ENCODE data around the gene DPP10.

DNA sequence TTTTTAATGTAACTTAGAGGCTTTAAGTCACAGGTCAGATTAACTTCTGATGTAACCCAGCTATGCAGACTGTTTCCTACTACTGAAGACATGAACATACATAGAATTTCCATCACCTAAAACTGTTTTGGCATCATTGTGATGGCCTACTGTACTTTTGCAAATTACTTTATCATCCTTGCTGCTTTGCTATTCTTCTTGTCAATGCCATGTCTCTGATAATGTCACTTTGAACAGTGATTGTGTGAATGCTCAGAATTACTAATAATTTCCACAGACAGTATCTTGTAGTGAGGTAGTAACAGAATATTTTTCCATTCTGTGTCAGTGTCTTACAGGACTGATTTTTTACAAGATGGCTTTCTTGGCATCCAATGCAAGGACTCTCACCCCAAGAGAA is 663.5 kb downstream of the DPP10 start:
- TF ChIP-seq EZH2 (IDR thresholded peaks at IDR 0.05; ENCODE audit: borderline replicate concordance, control insufficient read depth, low read depth, low read length) (no peak), CREB1 (IDR thresholded peaks at IDR 0.05; ENCODE audit: low read depth) (no peak), ZSCAN29 (IDR thresholded peaks at IDR 0.05) (no peak), NFXL1 (IDR thresholded peaks at IDR 0.05; ENCODE audit: borderline replicate concordance) (no peak), POLR2AphosphoS5 (IDR thresholded peaks at IDR 0.05; ENCODE audit: low read length) (no peak)
- TF ChIP-seq, protein P1, sequence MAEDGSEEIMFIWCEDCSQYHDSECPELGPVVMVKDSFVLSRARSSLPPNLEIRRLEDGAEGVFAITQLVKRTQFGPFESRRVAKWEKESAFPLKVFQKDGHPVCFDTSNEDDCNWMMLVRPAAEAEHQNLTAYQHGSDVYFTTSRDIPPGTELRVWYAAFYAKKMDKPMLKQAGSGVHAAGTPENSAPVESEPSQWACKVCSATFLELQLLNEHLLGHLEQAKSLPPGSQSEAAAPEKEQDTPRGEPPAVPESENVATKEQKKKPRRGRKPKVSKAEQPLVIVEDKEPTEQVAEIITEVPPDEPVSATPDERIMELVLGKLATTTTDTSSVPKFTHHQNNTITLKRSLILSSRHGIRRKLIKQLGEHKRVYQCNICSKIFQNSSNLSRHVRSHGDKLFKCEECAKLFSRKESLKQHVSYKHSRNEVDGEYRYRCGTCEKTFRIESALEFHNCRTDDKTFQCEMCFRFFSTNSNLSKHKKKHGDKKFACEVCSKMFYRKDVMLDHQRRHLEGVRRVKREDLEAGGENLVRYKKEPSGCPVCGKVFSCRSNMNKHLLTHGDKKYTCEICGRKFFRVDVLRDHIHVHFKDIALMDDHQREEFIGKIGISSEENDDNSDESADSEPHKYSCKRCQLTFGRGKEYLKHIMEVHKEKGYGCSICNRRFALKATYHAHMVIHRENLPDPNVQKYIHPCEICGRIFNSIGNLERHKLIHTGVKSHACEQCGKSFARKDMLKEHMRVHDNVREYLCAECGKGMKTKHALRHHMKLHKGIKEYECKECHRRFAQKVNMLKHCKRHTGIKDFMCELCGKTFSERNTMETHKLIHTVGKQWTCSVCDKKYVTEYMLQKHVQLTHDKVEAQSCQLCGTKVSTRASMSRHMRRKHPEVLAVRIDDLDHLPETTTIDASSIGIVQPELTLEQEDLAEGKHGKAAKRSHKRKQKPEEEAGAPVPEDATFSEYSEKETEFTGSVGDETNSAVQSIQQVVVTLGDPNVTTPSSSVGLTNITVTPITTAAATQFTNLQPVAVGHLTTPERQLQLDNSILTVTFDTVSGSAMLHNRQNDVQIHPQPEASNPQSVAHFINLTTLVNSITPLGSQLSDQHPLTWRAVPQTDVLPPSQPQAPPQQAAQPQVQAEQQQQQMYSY (CRISPR knock-in tag; IDR thresholded peaks at IDR 0.05) = no peak
- TF ChIP-seq, protein P2, sequence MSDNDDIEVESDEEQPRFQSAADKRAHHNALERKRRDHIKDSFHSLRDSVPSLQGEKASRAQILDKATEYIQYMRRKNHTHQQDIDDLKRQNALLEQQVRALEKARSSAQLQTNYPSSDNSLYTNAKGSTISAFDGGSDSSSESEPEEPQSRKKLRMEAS (IDR thresholded peaks at IDR 0.05; ENCODE audit: low read depth, low read length) = no peak
- TF ChIP-seq, protein P3, sequence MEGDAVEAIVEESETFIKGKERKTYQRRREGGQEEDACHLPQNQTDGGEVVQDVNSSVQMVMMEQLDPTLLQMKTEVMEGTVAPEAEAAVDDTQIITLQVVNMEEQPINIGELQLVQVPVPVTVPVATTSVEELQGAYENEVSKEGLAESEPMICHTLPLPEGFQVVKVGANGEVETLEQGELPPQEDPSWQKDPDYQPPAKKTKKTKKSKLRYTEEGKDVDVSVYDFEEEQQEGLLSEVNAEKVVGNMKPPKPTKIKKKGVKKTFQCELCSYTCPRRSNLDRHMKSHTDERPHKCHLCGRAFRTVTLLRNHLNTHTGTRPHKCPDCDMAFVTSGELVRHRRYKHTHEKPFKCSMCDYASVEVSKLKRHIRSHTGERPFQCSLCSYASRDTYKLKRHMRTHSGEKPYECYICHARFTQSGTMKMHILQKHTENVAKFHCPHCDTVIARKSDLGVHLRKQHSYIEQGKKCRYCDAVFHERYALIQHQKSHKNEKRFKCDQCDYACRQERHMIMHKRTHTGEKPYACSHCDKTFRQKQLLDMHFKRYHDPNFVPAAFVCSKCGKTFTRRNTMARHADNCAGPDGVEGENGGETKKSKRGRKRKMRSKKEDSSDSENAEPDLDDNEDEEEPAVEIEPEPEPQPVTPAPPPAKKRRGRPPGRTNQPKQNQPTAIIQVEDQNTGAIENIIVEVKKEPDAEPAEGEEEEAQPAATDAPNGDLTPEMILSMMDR (IDR thresholded peaks at IDR 0.05 in 2 of 3, conservative IDR thresholded peaks at IDR 0.05 in 1 of 3; ENCODE audit: control insufficient read depth in 2 of 3, extremely low read depth in 1 of 3, insufficient read depth in 1 of 3, low read depth in 3 of 3, low read length in 3 of 3) = no peak

Data from GM12878 (cell line).